ENCODE data around the gene LAGE3. TPM values are rescaled to one million over a fixed set of nuclear protein-coding genes. Genes with fewer than 3 reads are reported as not detected.

Gene LAGE3
- total RNA-seq, 1 donor = 19.1 TPM

DNA sequence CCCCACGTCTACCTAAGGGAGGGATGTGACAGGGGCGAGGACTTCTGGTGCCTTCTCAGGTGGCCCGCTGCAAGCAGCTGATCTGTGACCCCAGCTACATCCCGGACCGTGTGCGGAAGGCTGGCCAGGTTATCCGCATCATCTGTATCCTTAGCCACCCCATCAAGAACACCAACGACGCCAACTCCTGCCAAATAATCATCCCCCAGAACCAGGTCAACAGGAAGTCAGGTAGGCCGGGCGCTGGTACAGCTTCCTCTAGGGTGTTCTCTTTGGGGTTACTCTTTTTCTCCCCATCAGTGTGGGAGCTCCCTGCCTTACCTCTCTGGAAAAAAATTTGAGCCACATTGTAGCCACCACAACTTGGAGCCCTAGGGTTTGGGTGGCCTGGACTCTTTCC, 37.5 kb downstream of the LAGE3 start:
- TF ChIP-seq, protein P1, sequence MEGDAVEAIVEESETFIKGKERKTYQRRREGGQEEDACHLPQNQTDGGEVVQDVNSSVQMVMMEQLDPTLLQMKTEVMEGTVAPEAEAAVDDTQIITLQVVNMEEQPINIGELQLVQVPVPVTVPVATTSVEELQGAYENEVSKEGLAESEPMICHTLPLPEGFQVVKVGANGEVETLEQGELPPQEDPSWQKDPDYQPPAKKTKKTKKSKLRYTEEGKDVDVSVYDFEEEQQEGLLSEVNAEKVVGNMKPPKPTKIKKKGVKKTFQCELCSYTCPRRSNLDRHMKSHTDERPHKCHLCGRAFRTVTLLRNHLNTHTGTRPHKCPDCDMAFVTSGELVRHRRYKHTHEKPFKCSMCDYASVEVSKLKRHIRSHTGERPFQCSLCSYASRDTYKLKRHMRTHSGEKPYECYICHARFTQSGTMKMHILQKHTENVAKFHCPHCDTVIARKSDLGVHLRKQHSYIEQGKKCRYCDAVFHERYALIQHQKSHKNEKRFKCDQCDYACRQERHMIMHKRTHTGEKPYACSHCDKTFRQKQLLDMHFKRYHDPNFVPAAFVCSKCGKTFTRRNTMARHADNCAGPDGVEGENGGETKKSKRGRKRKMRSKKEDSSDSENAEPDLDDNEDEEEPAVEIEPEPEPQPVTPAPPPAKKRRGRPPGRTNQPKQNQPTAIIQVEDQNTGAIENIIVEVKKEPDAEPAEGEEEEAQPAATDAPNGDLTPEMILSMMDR (IDR thresholded peaks at IDR 0.05; ENCODE audit: insufficient read depth, low read length) = no peak
- H3K4me3 ChIP-seq (ENCODE audit: low read depth, low read length) = no peak overlapping the region
- DNase-seq (ENCODE audit: low read depth) = no peak

DNA sequence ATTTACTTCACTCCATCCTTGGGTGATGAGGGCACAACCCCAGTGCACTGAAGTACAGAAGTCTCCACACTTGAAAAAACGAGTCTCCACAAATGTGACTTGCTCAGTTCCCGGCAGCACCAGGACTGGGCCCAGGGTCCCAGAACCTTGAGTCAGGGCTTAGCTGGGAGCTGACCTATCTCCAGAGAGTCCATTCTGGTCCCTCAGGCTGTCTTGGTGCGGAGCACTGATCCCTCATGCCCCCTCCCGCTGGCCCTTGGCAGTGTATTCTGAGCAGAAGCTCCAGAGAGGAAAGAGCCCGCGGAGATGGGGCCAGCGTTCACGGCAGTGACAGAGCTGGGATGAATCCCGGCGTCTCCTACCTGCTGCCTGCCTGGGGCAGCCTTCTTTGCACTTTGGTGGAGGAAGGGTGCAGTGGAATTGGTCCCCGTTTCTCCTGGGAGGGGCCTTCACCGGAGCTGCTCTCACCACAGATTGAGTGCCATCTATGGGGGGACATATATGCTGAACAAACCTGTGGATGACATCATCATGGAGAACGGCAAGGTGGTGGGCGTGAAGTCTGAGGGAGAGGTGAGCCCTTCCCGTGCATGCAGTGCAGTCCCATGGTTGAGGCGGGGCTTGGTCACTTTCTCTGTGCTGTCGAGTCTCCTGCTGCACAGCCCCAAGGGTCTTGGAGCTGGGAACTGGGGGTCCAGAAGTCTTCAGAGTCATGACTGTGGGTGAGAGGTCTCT, 38.3 kb downstream of the LAGE3 start:
- TF ChIP-seq, protein P1 (IDR thresholded peaks at IDR 0.05; ENCODE audit: insufficient read depth, low read length) = no peak
- no peak for DNase-seq (ENCODE audit: low read depth)
- no peak overlapping the region for H3K4me3 ChIP-seq (ENCODE audit: low read depth, low read length)

DNA sequence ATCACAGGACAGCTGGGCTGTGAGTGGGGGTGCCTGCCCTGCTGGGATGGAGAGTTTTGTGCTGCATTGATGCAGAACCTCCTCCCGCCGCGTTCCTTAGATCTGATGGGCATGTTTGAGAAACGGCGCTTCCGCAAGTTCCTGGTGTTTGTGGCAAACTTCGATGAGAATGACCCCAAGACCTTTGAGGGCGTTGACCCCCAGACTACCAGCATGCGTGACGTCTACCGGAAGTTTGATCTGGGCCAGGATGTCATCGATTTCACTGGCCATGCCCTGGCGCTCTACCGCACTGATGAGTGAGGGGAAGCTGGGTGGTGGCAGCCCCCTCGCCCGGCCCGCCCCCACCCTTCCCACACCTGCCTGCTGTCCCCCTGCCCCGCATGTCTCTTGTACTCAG, 39.2 kb downstream of the LAGE3 start:
- TF ChIP-seq, protein P1 (IDR thresholded peaks at IDR 0.05; ENCODE audit: insufficient read depth, low read length) = no peak
- no peak overlapping the region for H3K4me3 ChIP-seq (ENCODE audit: low read depth, low read length)
- no peak for DNase-seq (ENCODE audit: low read depth)

DNA sequence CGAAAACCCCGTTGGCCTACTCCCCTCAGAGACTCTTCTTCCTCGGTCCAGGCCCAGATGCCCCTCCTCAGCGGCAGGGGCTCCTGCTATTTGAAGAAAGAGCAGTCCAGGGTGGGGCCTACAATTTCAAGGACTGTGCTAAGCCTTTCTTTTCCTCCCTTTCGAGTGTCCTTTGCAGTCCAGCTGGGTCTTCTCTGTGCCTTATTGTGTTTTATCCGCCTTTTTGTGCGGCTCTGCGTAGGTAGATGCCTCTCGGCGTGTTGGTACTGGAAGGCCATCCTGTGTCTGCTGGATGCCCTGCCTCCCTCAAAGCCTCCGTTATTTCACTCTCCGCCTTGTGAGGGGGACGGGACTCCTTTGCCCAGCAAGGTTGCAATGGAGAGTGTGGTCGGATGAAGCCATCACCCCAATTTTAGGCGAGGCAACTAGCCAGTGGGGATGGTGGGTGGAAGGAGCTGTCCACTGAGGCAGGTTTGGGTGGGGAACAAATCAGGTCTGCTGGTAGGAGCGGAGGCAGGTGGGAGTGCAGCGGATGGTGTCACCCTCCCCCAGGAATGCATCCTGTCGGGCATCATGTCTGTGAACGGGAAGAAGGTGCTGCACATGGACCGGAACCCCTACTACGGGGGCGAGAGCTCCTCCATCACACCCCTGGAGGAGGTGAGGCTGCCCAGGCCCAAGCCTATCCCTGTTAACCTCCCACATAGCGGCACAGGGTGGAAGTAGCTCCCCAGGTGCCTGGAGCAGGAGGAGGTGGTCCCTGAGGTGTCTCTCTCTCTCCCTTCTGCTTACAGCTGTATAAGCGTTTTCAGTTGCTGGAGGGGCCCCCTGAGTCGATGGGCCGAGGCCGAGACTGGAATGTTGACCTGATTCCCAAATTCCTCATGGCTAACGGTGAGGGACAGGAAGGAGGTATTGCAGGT, 40.8 kb downstream of the LAGE3 start:
- TF ChIP-seq, protein P1 (IDR thresholded peaks at IDR 0.05; ENCODE audit: insufficient read depth, low read length) = no peak
- DNase-seq (ENCODE audit: low read depth) = no peak
- H3K4me3 ChIP-seq (ENCODE audit: low read depth, low read length) = peak overlapping the region; percentile 77

DNA sequence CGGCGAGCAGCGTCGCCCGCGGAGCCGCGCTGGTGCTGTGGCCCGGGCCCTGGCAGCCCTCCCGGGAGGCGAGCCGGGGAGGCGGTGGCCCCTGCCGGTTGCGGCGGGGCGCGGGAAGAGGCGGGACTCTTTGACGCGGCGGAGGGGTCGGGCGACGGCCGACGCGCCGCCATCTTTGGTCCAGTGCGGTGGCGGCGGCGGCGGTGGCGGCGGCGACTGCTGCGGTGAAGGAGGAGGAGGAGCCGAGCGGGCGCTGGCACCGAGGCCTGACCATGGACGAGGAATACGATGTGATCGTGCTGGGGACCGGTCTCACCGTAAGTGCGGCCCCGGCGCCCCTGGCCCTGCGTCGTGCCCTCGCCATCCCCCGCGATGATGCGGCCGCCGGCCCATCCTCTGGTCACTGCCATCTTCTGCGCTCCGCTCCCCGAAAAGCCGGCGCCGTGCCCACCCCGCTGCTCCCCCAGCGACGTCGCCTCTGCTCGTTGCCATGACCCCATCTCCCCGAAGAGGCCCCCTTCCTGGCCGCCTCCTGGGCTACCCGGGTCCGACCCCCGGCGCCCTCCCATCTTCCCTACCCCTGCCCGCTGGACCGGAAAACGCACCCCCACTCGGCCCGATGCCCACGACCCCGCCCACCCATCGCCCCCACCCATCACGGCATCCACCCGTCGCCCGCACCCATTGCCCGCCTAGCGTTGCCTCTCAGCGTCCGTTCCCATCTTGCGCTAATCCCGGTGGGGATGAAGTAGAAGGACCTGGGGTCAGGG, 41.9 kb downstream of the LAGE3 start, which contains the start of gene GDI1:
Gene GDI1 (plus strand): TSS at position 172 of the 770 bp plus-strand sequence. CDS start 101 bp downstream, at position 273.
- TF ChIP-seq, protein P1 (IDR thresholded peaks at IDR 0.05; ENCODE audit: insufficient read depth, low read length) = no peak
- peak within 1 kb of the TSS; percentile 77 for H3K4me3 ChIP-seq (ENCODE audit: low read depth, low read length)
- peak; percentile 23 for DNase-seq (ENCODE audit: low read depth)

DNA sequence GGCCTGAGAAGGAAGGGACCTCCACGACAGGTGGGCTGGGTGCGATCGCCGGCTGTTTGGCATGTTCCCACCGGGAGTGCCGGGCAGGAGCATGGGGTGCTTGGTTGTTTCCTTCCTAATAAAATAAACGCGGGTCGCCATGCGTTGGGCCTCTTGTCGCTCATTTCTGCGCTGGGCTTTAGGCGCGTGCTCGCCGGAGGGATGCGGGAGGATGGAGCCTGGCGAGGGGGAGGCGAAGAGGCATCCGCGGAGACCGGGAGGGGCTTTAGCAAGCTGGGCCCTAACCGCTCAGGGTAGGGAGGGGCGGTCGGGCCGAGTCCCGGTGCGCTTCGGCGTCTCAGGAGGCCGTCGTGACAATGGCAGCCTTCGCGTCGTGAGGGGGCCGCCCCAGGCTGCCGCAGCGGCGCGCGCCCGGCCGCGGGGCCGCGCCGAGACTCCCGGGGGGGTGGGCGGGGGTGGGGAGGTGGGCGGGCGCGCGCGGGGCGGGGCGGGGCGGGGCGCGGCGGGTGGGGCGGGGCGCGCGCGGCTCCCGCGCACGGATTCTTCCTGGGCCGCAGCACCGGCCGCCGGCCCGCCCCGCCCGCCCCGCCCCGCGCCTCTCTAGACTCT, 42.6 kb downstream of the LAGE3 start:
- DNase-seq (ENCODE audit: low read depth) = peak; percentile 19
- peak overlapping the region; percentile 77 for H3K4me3 ChIP-seq (ENCODE audit: low read depth, low read length)
- TF ChIP-seq, protein P1 (IDR thresholded peaks at IDR 0.05; ENCODE audit: insufficient read depth, low read length) = no peak
